ENCODE results near the gene ELK1.

Gene ELK1

GRCh38 chrX:47644557-47645091 lies 5.7 kb downstream of the ELK1 start:
- DNase-seq: no peak

DNA sequence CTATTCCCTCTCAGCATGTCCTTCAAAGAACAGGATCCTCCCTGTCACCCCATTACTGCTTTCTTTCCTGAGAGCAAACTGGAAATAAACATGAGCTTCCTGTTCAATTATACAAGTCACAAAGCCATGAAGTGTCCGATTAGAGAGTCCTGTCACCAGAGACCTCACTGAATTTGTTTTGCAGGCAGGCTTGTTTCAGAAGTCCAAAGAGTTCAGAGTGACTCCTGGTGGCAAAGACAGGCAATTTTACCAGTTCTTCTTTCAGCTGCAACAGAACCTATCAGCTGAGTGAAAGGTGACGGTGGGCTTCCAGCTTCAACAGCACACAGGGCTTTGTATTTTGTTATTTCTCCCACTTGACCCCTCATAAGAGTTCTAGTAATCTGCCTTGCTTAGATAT lies 6.4 kb downstream of the ELK1 start:
- DNase-seq: no peak

DNA sequence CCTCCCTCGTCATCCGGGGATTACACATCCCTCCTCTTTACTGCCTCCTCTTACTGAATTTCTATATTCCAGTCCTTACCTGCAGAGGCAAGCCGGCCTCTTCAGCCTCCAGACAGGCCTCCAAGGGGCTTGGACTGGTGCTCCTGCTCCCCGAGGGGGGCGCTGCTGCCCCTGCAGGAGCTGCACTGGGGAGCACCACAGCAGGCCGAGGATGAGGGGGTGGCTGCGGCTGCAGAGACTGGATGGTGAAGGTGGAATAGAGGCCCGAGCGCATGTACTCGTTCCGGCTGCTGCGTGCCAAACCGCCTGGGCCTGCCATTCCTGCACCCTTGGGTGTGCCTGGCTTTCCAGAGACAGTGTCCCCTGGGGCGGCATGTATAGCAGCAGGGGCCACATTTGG lies 11.5 kb downstream of the ELK1 start:
- no peak for DNase-seq

GRCh38 chrX:47637546-47638195 lies 12.7 kb downstream of the ELK1 start:
- no peak for DNase-seq

DNA sequence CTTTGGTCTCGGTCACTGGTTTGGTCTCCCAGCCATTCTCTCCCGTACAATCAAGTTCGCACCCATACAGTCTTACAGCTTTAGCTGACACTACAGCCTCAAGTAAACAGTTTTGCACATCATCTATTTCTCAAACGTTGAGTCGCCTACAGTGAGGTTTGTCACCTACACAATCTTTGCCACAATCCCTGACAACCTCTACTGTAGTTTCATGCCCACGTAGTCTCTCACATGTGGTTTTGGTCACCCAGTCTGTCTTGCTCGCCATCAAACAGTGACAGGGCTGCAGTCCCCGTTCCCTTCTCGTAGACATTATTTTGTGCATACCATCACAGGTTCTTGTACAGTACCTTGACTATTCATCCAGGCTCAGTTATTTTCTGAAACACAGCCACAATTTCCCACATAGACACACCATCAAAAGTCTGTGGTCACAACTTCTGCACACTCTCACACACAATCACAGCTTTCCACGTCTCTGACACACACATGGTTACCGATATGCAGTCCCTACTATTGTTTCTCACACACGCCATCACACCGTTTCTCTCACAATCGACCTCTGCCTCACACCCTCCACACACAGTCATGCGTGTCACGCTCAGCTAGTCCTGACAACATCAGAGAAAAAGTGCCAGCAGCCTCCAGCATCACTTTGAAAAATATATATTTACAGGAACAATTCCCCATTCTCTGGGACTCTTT lies 15.3 kb downstream of the ELK1 start:
- no peak for DNase-seq

DNA sequence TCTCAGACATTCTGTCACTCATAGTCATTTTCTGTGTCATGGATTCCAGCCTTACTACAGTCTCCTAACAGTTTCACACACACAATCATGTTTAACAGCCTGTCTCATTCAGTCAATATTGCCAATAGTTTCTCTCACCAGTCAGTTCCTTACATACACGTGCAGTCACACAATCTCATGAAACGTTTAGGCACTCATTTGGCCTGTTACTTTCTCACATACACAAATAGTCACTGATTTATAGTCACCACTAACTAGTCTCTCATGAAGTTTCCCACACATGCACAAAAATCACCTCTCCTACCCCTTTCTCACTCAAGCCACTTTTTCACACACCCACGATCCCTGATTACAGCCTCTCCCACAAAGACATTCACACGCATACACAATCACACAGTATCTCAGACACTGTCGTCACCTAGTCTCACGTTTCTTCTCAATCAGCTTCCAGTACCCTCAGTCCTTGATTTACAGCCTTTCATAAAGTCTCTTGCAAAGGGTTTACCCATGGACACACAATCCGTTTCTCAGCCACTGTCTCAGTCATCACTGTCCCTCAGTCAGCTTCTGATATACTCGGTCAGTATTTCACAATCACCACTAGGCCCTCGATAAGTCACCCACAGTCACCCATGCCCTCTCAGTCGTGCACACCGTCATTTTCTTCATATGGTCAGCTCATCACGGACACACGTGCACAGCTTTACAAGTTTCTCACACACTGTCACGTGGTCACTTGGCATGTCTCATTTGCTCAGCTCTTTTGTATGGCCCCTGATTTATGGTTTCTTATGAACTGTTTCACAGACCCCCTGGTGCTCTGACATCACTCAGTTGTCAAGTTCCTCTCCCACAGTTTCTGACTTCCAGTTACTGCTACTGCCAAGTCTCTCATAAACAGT lies 16.4 kb downstream of the ELK1 start:
- DNase-seq: no peak

- no peak for DNase-seq
Observed at GRCh38 chrX:47632666-47633065, 17.7 kb downstream of the ELK1 start.

DNA sequence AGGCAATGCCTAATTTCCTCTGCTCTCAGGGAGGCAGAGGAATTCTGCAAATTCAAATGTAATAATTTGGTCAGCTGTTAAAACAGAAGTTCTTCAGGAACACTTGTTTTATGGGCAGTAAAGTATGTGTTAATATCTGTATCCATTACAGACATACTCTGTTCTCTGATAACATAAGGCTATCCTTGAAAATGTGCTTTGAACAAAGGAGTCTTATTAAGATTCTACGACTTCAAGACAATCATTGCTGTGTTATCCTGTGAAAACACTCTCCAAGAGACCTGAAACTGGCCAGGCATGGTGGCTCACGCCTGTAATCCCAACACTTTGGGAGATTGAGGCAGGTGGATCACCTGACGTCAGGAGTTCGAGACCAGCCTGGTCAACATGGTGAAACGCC lies 18.7 kb downstream of the ELK1 start:
- DNase-seq: no peak

DNA sequence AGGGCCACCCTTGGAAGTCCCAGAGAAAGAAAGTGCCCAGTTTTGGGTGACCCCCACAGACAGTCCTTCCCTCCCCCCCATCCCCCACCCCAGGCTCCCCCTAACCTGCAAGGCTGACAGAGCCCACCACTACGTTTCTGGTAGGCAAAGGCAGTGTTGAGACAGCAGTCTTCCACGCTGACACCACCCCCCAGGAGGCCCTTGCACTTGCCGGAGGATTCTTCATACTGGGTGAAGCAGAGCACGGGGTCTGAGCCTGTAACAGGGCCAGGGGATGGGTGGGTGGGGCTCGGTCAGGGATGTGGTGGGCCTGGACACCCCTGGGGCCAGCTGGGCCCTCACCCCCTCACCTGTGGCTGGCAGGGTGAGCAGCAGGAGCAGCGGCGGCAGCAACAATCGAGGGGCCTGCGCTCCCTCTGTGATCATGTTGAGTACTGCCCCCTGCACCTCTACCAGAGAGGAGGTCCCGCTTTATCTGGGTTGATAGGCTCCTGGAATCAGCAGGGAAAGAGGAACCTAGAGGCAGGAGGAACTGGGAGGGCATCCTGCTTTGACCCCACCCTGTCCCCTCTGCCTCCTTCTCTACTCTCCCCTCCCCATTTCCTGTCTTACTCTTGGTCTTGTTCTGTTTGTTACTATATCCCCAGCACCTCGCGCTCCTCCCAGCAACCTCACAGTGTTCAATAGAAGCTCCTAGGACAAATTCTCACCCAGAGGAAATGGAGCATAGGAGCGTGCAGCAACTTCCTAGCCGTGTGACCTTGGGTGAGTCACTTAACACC lies 20.8 kb downstream of the ELK1 start, which contains the start of gene CFP:
CFP (minus strand) TSS at position 512 of the 782 bp plus-strand sequence; CDS start at position 426, 86 bp downstream.
- DNase-seq: no peak

GRCh38 chrX:47628982-47629381 lies 21.4 kb downstream of the ELK1 start:
- no peak for DNase-seq

DNA sequence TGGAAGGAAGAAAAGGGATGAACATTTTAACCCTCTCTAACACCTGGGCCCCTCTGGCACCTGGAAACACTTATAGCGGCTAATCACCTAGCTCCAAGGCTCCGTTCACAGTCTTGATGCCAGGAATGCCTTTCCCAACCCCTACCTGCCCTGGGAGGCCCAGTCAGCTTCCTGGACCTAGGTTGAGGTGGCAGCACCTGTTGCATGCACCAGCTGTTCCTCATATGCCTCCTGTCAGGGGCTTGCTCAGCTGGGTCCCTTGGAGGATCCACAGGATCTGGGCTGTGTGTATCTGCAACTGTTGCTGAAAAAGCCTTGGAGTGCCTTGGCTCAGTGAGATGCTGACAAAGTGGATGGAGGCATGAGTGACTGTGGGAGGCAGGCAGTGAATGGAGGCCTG lies 25.0 kb downstream of the ELK1 start:
- no peak for DNase-seq

GRCh38 chrX:47623540-47624027 lies 26.8 kb downstream of the ELK1 start:
- DNase-seq: peak; percentile 80

GRCh38 chrX:47621851-47622250 lies 28.5 kb downstream of the ELK1 start:
- DNase-seq: no peak

DNA sequence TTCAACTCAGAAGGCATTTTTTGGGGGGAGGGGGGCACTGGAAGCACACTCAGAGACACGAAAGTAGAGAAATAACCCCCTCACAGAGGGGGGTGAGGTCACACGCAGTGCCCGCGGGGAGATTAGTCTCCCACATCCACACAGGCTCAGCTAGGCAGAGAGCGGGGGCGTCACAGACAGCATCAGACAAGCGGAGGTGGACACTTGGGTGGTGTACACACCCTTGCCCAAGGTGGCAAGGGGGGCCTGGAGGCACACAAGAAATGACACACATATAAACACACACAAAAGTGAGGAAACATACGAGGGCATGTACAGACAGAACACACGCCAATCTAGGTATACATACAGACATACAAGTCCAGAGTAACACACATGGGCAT lies 30.1 kb downstream of the ELK1 start:
- no peak for DNase-seq

DNA sequence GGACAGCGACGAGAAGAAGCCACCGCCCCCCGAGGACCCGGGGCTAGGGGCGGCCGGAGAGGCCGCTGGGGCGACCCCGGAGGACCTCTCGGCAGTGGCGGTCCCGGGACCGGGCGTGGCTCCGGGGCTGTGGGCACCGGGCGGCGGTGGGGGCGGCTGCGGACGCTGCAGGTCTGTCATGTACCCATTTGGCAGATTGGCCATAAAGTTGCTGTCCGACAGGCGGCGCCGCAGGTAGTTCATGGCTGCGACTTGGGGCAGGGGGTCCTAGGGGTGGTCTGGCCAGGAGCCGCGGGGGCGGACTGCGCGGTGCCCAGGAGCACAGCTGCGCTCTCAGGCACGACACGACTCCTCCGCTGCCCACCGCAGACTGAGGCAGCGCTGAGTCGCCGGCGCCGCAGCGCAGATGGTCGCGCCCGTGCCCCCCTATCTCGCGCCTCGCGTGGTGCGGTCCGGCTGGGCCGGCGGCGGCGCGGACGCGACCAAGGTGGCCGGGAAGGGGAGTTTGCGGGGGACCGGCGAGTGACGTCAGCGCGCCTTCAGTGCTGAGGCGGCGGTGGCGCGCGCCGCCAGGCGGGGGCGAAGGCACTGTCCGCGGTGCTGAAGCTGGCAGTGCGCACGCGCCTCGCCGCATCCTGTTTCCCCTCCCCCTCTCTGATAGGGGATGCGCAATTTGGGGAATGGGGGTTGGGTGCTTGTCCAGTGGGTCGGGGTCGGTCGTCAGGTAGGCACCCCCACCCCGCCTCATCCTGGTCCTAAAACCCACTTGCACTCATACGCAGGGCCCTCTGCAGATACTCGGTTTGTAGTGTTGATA lies 30.7 kb downstream of the ELK1 start, which contains the start of gene SYN1:
SYN1 (minus strand) TSS at position 372 of the 817 bp plus-strand sequence; CDS start at position 243, 129 bp downstream.
- peak; percentile 60 for DNase-seq

- DNase-seq: no peak
Observed at GRCh38 chrX:47618923-47619485, 31.4 kb downstream of the ELK1 start.

GRCh38 chrX:47614618-47615017 lies 35.7 kb downstream of the ELK1 start:
- no peak for DNase-seq

GRCh38 chrX:47613082-47613481 lies 37.3 kb downstream of the ELK1 start:
- no peak for DNase-seq

DNA sequence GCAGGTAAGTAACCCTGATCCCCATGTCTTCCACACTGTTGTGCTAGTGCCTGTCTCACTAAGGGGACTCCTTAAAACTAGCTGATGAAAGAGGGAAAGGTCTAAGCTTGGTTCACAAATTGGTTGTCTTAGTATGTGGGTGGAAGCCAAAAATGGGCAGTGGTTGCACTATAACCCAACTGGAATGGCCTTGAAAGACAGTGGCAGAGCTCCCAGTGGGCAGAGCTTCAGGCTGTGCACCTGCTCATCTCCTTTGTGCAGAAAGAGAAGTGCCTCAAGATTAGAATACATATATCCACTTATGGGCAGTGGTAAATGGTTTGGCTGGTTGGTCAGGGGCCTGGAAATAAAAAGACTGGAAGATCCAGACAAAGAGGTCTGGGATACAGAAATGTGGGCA lies 37.9 kb downstream of the ELK1 start:
- DNase-seq: no peak

DNA sequence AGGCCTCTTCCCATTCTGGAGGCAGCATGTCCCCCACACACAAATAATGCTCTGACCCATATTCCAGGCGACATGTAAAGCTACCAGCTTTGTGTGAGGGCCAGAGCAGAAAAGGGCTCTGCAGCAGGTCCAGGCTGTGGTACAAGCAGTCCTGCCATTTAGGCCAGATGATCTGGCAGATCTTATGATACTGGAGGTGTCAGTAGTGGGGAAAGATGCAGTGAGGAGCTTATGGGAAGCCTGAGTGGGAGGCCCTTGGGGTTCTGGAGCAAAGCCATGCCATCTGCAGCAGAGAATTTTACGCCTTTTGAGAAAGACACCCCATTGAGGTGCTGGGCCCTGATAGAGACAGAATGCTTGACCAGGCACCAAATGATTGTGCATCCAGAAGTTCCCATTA lies 38.4 kb downstream of the ELK1 start:
- no peak for DNase-seq

GRCh38 chrX:47611489-47611888 lies 38.9 kb downstream of the ELK1 start:
- no peak for DNase-seq

All from NCI-H510A treated with DMSO at 0.1 percent for 48 hours (cell line).